HCT116 (cell line): Measurements from ENCODE around the gene PTPN1.

ENCODE experiments used
- CEBPB ChIP-seq: IDR thresholded peaks from 2 replicates; pipeline ENCODE4 v1.6.1; 2012; ENCODE audit warnings: low read depth
- EGR1 ChIP-seq: IDR thresholded peaks from 2 replicates; pipeline ENCODE4 v1.6.1; 2012; ENCODE audit warnings: low read depth
- REST ChIP-seq: IDR thresholded peaks from 2 replicates; pipeline ENCODE4 v1.6.1; 2012; ENCODE audit warnings: low read depth
- SIN3A ChIP-seq: IDR thresholded peaks from 2 replicates; pipeline ENCODE4 v1.6.1; 2012; ENCODE audit warnings: low read depth
- SP1 ChIP-seq: IDR thresholded peaks from 2 replicates; pipeline ENCODE4 v1.6.1; 2012; ENCODE audit warnings: low read depth
- TF ChIP-seq, protein P1 (sequence below), 3 experiments: fragments of 200-600 bp in 1 of 3; sonication (generic) in 1 of 3; IDR thresholded peaks in 2 of 3; conservative IDR thresholded peaks in 1 of 3; 2 replicates each; pipeline ENCODE4 v1.5.1; 2012 to 2017; ENCODE audit warnings: low read depth in 2 of 3, low read length in 2 of 3, antibody characterized with exemption in 1 of 3, borderline replicate concordance in 1 of 3, control low read depth in 1 of 3, mild to moderate bottlenecking in 1 of 3, mixed read lengths in 1 of 3, mixed run types in 1 of 3, moderate library complexity in 1 of 3; ENCODE audit not compliant: insufficient read depth in 1 of 3

GRCh38 chr20:50541606-50542041 is 31.4 kb downstream of the PTPN1 start:
- TF ChIP-seq, protein P1, sequence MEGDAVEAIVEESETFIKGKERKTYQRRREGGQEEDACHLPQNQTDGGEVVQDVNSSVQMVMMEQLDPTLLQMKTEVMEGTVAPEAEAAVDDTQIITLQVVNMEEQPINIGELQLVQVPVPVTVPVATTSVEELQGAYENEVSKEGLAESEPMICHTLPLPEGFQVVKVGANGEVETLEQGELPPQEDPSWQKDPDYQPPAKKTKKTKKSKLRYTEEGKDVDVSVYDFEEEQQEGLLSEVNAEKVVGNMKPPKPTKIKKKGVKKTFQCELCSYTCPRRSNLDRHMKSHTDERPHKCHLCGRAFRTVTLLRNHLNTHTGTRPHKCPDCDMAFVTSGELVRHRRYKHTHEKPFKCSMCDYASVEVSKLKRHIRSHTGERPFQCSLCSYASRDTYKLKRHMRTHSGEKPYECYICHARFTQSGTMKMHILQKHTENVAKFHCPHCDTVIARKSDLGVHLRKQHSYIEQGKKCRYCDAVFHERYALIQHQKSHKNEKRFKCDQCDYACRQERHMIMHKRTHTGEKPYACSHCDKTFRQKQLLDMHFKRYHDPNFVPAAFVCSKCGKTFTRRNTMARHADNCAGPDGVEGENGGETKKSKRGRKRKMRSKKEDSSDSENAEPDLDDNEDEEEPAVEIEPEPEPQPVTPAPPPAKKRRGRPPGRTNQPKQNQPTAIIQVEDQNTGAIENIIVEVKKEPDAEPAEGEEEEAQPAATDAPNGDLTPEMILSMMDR (IDR thresholded peaks at IDR 0.05 in 2 of 3, conservative IDR thresholded peaks at IDR 0.05 in 1 of 3; ENCODE audit: borderline replicate concordance in 1 of 3, insufficient read depth in 1 of 3, low read depth in 2 of 3, low read length in 2 of 3), result no peak
- no peak for TF ChIP-seq EGR1
- no peak for TF ChIP-seq REST
- no peak for TF ChIP-seq SIN3A
- TF ChIP-seq SP1, result no peak
- TF ChIP-seq CEBPB, result no peak
